Peyer's patch (tissue), 4 donors: ENCODE data around the gene HOXC5. TPM values are rescaled to one million over a fixed set of nuclear protein-coding genes. Genes with fewer than 3 reads are reported as not detected.

ENCODE experiments used
- DNase-seq, 3 donors: peaks; one replicate each; pipeline ENCODE4 v3.0.0-alpha.2; 2017 to 2019
- H3K27ac ChIP-seq, 4 donors: fragments of 200-600 bp; sonication (generic); one replicate each; pipeline ENCODE4 v1.5.1; 2016 to 2019
- H3K27me3 ChIP-seq, 2 donors: fragments of 200-600 bp; sonication (generic); one replicate each; pipeline ENCODE4 v1.5.1; 2019
- H3K36me3 ChIP-seq, 3 donors: fragments of 200-600 bp; sonication (generic); one replicate each; pipeline ENCODE4 v1.5.1; 2016 to 2019
- H3K4me1 ChIP-seq, 4 donors: fragments of 200-600 bp; sonication (generic); one replicate each; pipeline ENCODE4 v1.5.1; 2016 to 2019
- H3K4me3 ChIP-seq, 4 donors: fragments of 200-600 bp; sonication (generic); 1 replicate in 3 of 4; 2 replicates in 1 of 4; pipeline ENCODE4 v1.5.1; 2016 to 2019; ENCODE audit warnings: mild to moderate bottlenecking in 1 of 4
- H3K9me3 ChIP-seq, 4 donors: fragments of 200-600 bp; sonication (generic); one replicate each; pipeline ENCODE4 v1.5.1; 2016 to 2019; ENCODE audit warnings: mild to moderate bottlenecking in 1 of 4
- CTCF ChIP-seq, 6 experiments: fragments of 450-650 bp in 4 of 6; fragments of 200-600 bp in 2 of 6; sonication (generic) in 1 of 6; IDR thresholded peaks; one replicate each; pipeline ENCODE4 v1.5.1; 2017 to 2019; ENCODE audit warnings: antibody characterized with exemption in 6 of 6, mild to moderate bottlenecking in 3 of 6, moderate library complexity in 1 of 6
- POLR2A ChIP-seq, 2 donors: fragments of 450-650 bp; IDR thresholded peaks; one replicate each; pipeline ENCODE4 v1.5.1; 2017; ENCODE audit warnings: antibody characterized with exemption in 2 of 2, mild to moderate bottlenecking in 2 of 2, moderate library complexity in 2 of 2
- total RNA-seq, 4 donors: library from RNA; depleted of rRNA; stranded (reverse); fragments of >200 nt; gene quantifications; one replicate each; pipeline ENCODE4 v1.1.0, GENCODE V29; 2016

The HOXC5 gene
- total RNA-seq, 4 donors from 2014 or later, result not detected

GRCh38 chr12:54048406-54049093 lies 15.7 kb downstream of the HOXC5 start:
- TF ChIP-seq POLR2A (IDR thresholded peaks at IDR 0.05) (no peak), CTCF (IDR thresholded peaks at IDR 0.05) (no peak)
- no peaks in the 10 kb centered on the region for H3K27me3 ChIP-seq

GRCh38 chr12:54049108-54049507 lies 16.3 kb downstream of the HOXC5 start:
- peaks cover 0 to 10% (median 7%) of the 10 kb centered on the region in 4 donors for H3K4me1 ChIP-seq
- H3K27me3 ChIP-seq, result no peaks in the 10 kb centered on the region
- H3K27ac ChIP-seq, result no peak overlapping the region
- no peak overlapping the region for H3K4me3 ChIP-seq
- DNase-seq, result no peak
- no peak for TF ChIP-seq CTCF (IDR thresholded peaks at IDR 0.05)
- TF ChIP-seq POLR2A (IDR thresholded peaks at IDR 0.05), result no peak
- H3K36me3 ChIP-seq, result no peaks in the 10 kb centered on the region
- H3K9me3 ChIP-seq, result no peaks in the 10 kb centered on the region

More at GRCh38 chr12:54048406-54049093, 15.7 kb downstream of the HOXC5 start:
- H3K9me3 ChIP-seq, result no peaks in the 10 kb centered on the region
- DNase-seq, result no peak
- no peaks in the 10 kb centered on the region for H3K36me3 ChIP-seq
- H3K27ac ChIP-seq, result no peak overlapping the region
- peaks cover 0 to 10% (median 7%) of the 10 kb centered on the region in 4 donors for H3K4me1 ChIP-seq
- H3K4me3 ChIP-seq, result no peak overlapping the region

GRCh38 chr12:54050482-54050810 lies 17.6 kb downstream of the HOXC5 start:
- H3K4me3 ChIP-seq, result no peak overlapping the region
- H3K27ac ChIP-seq, result peak overlapping the region in 1 of 4 donors; percentile 54
- DNase-seq, result no peak
- TF ChIP-seq CTCF (IDR thresholded peaks at IDR 0.05) (no peak), POLR2A (IDR thresholded peaks at IDR 0.05) (no peak)
- H3K9me3 ChIP-seq, result no peaks in the 10 kb centered on the region
- peaks cover 0 to 10% (median 7%) of the 10 kb centered on the region in 4 donors for H3K4me1 ChIP-seq
- H3K36me3 ChIP-seq, result no peaks in the 10 kb centered on the region
- no peaks in the 10 kb centered on the region for H3K27me3 ChIP-seq

GRCh38 chr12:54051026-54051842 lies 18.4 kb downstream of the HOXC5 start:
- peaks cover 0 to 10% (median 7%) of the 10 kb centered on the region in 4 donors for H3K4me1 ChIP-seq
- peak overlapping the region in 3 of 4 donors; percentile 38 to 81 (median 78) for H3K27ac ChIP-seq
- H3K36me3 ChIP-seq, result no peaks in the 10 kb centered on the region
- no peak for TF ChIP-seq CTCF (IDR thresholded peaks at IDR 0.05)
- no peak for TF ChIP-seq POLR2A (IDR thresholded peaks at IDR 0.05)
- no peak overlapping the region for H3K4me3 ChIP-seq
- DNase-seq, result no peak
- H3K27me3 ChIP-seq, result no peaks in the 10 kb centered on the region
- H3K9me3 ChIP-seq, result no peaks in the 10 kb centered on the region

GRCh38 chr12:54051874-54052437 lies 19.1 kb downstream of the HOXC5 start:
- Histone ChIP-seq H3K9me3 (no peaks in the 10 kb centered on the region), H3K27ac (peak overlapping the region; percentile 78 to 87 (median 83)), H3K4me3 (peak overlapping the region in 1 of 4 donors; percentile 8), H3K27me3 (no peaks in the 10 kb centered on the region), H3K36me3 (no peaks in the 10 kb centered on the region), H3K4me1 (peaks cover 0 to 10% (median 7%) of the 10 kb centered on the region in 4 donors)
- TF ChIP-seq POLR2A (IDR thresholded peaks at IDR 0.05), result no peak
- TF ChIP-seq CTCF (IDR thresholded peaks at IDR 0.05), result no peak
- DNase-seq, result no peak
